ENCODE measurements around the gene TNFAIP2. TPM values are rescaled to one million over a fixed set of nuclear protein-coding genes. Genes with fewer than 3 reads are reported as not detected.

Gene TNFAIP2
- total and polyA plus RNA-seq, 2 of the 4 experiments (the other 2 are of a cell fraction): 6.3 to 9.6 TPM

- Histone ChIP-seq H3K9ac (ENCODE audit: low read depth, low read length) (no peak overlapping the region), H3K56ac (ENCODE audit: extremely low read depth, insufficient read depth, low read length) (no peak overlapping the region), H3K4me1 (ENCODE audit: control insufficient read depth, insufficient read depth, low read length) (peaks cover 17% of the 10 kb centered on the region), H3K36me3 (ENCODE audit: control insufficient read depth, insufficient read depth, low read length) (no peaks in the 10 kb centered on the region), H3K14ac (replicated peaks; ENCODE audit: low read depth, low read length) (no peak overlapping the region), H4K20me1 (ENCODE audit: insufficient read depth, low read length) (no peaks in the 10 kb centered on the region; the same call in 1 of the 2 replicates), H2BK5ac (ENCODE audit: low read depth, low read length, poor library complexity, severe bottlenecking) (no peak overlapping the region), H3K4me2 (ENCODE audit: low read depth, low read length) (no peak overlapping the region), H2BK20ac (ENCODE audit: low read depth, low read length) (no peak overlapping the region), H3K18ac (ENCODE audit: low read depth, low read length) (no peak overlapping the region), H2AK9ac (replicated peaks; ENCODE audit: low read depth, low read length, poor library complexity) (peak overlapping the region; percentile 66), H3K9me1 (ENCODE audit: insufficient read depth, low read length) (no peaks in the 10 kb centered on the region), H3K4ac (ENCODE audit: low read depth, low read length) (peak overlapping the region; percentile 29; the same call in 1 of the 2 replicates), H2BK120ac (ENCODE audit: low read depth, low read length) (no peak overlapping the region), H2BK15ac (ENCODE audit: low read depth, low read length) (no peak overlapping the region), H4K5ac (ENCODE audit: low read depth, low read length) (no peak overlapping the region), H4K8ac (ENCODE audit: low read depth in 2 of 2, low read length in 2 of 2) (no peak overlapping the region), H3K9me3 (ENCODE audit: control insufficient read depth, insufficient read depth, low read length) (no peaks in the 10 kb centered on the region), H3K79me1 (ENCODE audit: low read depth in 1 of 2, low read length in 2 of 2) (no peaks in the 10 kb centered on the region), H2AK5ac (ENCODE audit: low read depth, low read length) (no peak overlapping the region), H3K4me3 (ENCODE audit: insufficient read depth, low read depth, low read length) (no peak overlapping the region), H3K27ac (ENCODE audit: insufficient read depth, low read length) (no peak overlapping the region), H3K27me3 (ENCODE audit: control insufficient read depth, insufficient read depth, low read length) (peaks cover 6% of the 10 kb centered on the region; the same call in 1 of the 2 replicates), H4K91ac (ENCODE audit: insufficient read depth, low read depth, low read length) (no peak overlapping the region), H2AFZ (replicated peaks; ENCODE audit: low read length, poor library complexity) (no peak overlapping the region), H3K23ac (ENCODE audit: low read depth, low read length) (no peak overlapping the region)
- intact Hi-C loops (cut with micrococcal nuclease): no loop called here
- WGBS, 2 experiments (ENCODE audit: extremely low coverage in 2 of 2, insufficient read length in 1 of 2): 90% methylated on average over 2 of the region's 5 CpGs; no CpG with 5 or more reads in 1 of the 2 experiments
- DNase-seq: no peak
- ChIA-PET POLR2A (ENCODE audit: unreplicated experiment) (no interaction called here), CTCF (no interaction called here)
- TF ChIP-seq MAZ (IDR thresholded peaks at IDR 0.05; ENCODE audit: borderline replicate concordance, low read depth, low read length) (no peak), MAFK (IDR thresholded peaks at IDR 0.05; ENCODE audit: low read depth, low read length) (no peak), SMC3 (IDR thresholded peaks at IDR 0.05; ENCODE audit: low read depth, low read length) (no peak), FOS (IDR thresholded peaks at IDR 0.05; ENCODE audit: low read depth, low read length) (no peak), RCOR1 (IDR thresholded peaks at IDR 0.05; ENCODE audit: insufficient replicate concordance, low read length) (no peak), BHLHE40 (IDR thresholded peaks at IDR 0.05; ENCODE audit: low read depth, low read length) (no peak), CHD1 (IDR thresholded peaks at IDR 0.05; ENCODE audit: low read depth, low read length) (no peak), CEBPB (IDR thresholded peaks at IDR 0.05; ENCODE audit: low read depth, low read length) (no peak), RAD21 (IDR thresholded peaks at IDR 0.05; ENCODE audit: low read length) (no peak), CTCF (conservative IDR thresholded peaks at IDR 0.05; ENCODE audit: low read depth, low read length) (no peak), POLR2A (IDR thresholded peaks at IDR 0.05; ENCODE audit: low read depth, low read length) (no peak), NFE2L2 (IDR thresholded peaks at IDR 0.05; ENCODE audit: low read depth, low read length) (no peak), RFX5 (IDR thresholded peaks at IDR 0.05; ENCODE audit: low read depth, low read length) (no peak)
- TF ChIP-seq, protein P1, sequence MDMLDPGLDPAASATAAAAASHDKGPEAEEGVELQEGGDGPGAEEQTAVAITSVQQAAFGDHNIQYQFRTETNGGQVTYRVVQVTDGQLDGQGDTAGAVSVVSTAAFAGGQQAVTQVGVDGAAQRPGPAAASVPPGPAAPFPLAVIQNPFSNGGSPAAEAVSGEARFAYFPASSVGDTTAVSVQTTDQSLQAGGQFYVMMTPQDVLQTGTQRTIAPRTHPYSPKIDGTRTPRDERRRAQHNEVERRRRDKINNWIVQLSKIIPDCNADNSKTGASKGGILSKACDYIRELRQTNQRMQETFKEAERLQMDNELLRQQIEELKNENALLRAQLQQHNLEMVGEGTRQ (IDR thresholded peaks at IDR 0.05; ENCODE audit: low read depth, low read length): no peak
- TF ChIP-seq, protein P2, sequence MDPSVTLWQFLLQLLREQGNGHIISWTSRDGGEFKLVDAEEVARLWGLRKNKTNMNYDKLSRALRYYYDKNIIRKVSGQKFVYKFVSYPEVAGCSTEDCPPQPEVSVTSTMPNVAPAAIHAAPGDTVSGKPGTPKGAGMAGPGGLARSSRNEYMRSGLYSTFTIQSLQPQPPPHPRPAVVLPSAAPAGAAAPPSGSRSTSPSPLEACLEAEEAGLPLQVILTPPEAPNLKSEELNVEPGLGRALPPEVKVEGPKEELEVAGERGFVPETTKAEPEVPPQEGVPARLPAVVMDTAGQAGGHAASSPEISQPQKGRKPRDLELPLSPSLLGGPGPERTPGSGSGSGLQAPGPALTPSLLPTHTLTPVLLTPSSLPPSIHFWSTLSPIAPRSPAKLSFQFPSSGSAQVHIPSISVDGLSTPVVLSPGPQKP (IDR thresholded peaks at IDR 0.05; ENCODE audit: borderline replicate concordance, low read depth, low read length): no peak
- dilution Hi-C loops (cut with HindIII; ENCODE audit: low sequenced_read_pairs, unreplicated experiment): no loop called here
- in situ Hi-C loops (cut with MboI; ENCODE audit: low sequenced_read_pairs): no loop called here
- ATAC-seq (ENCODE audit: low read depth): no peak
- BruUV-seq (replicated peaks): no TSS peak
These were observed 1.3 kb downstream of the TNFAIP2 start for GRCh38 chr14:103124501-103125001.

Measured in IMR-90 (cell line).